Stimulated activated naive B cell treated with anti-CD40 and anti-IgM and Interleukin-4, amounts not matched to agents 10 μg/mL and 1 μg/mL and 100 μg/mL, for 72 hours (primary cell): ENCODE measurements around the gene WDTC1.
A peak's percentile ranks its signal among the peaks of the same experiment; 100 is the strongest.
"Not testable (repeated sequence)": the region's sequence is repeated elsewhere in the genome, so short reads cannot be mapped to it uniquely, and the experiment has no call there.

Source experiments
- ATAC-seq, 2 donors: fragments of 150-1000 bp; cut with Tn5 transposase; replicated peaks; 2 replicates each; pipeline ENCODE4 v1.10.0; 2021; ENCODE audit warnings: moderate library complexity in 1 of 2
- DNase-seq: peaks from one replicate; pipeline ENCODE4 v3.0.0; 2021
- H3K27ac Mint-ChIP-seq: one replicate; pipeline ENCODE4 v1.8.0; 2022; ENCODE audit warnings: mild to moderate bottlenecking, mixed read lengths
- H3K27me3 Mint-ChIP-seq, 2 donors: one replicate each; pipeline ENCODE4 v1.8.0; 2022; ENCODE audit warnings: mixed read lengths in 2 of 2
- H3K36me3 Mint-ChIP-seq, 2 donors: one replicate each; pipeline ENCODE4 v1.8.0; 2022; ENCODE audit warnings: mixed read lengths in 2 of 2, mild to moderate bottlenecking in 1 of 2
- H3K4me1 Mint-ChIP-seq, 2 donors: one replicate each; pipeline ENCODE4 v1.8.0; 2022; ENCODE audit warnings: mixed read lengths in 2 of 2, mild to moderate bottlenecking in 1 of 2
- H3K4me3 Mint-ChIP-seq, 2 donors: one replicate each; pipeline ENCODE4 v1.8.0; 2022; ENCODE audit warnings: mild to moderate bottlenecking in 2 of 2, mixed read lengths in 2 of 2, moderate library complexity in 1 of 2
- H3K9me3 Mint-ChIP-seq, 2 donors: one replicate each; pipeline ENCODE4 v1.8.0; 2022; ENCODE audit warnings: mixed read lengths in 2 of 2, mild to moderate bottlenecking in 1 of 2

Gene WDTC1, protein sequence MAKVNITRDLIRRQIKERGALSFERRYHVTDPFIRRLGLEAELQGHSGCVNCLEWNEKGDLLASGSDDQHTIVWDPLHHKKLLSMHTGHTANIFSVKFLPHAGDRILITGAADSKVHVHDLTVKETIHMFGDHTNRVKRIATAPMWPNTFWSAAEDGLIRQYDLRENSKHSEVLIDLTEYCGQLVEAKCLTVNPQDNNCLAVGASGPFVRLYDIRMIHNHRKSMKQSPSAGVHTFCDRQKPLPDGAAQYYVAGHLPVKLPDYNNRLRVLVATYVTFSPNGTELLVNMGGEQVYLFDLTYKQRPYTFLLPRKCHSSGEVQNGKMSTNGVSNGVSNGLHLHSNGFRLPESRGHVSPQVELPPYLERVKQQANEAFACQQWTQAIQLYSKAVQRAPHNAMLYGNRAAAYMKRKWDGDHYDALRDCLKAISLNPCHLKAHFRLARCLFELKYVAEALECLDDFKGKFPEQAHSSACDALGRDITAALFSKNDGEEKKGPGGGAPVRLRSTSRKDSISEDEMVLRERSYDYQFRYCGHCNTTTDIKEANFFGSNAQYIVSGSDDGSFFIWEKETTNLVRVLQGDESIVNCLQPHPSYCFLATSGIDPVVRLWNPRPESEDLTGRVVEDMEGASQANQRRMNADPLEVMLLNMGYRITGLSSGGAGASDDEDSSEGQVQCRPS

GRCh38 chr1:27234049-27234882 is at the start of gene WDTC1:
TSS of gene WDTC1 (plus strand) at chr1:27234632. CDS start at chr1:27261055, 26,423 bp downstream.
- H3K4me3 Mint-ChIP-seq = peak within 1 kb of the TSS; percentile 93 to 99
- DNase-seq = peak; percentile 98
- H3K4me1 Mint-ChIP-seq = peaks cover 24 to 36% of the 10 kb centered on the region in 2 donors
- H3K36me3 Mint-ChIP-seq = peaks cover 0 to 8% of the 10 kb centered on the region in 2 donors
- peak; percentile 93 to 94 for ATAC-seq
- peak within 1 kb of the TSS; percentile 97 for H3K27ac Mint-ChIP-seq
- H3K27me3 Mint-ChIP-seq = no peaks in the 10 kb centered on the region
- H3K9me3 Mint-ChIP-seq = no peaks in the 10 kb centered on the region

- ATAC-seq, H3K4me3 Mint-ChIP-seq, H3K9me3 Mint-ChIP-seq, H3K27me3 Mint-ChIP-seq, DNase-seq, H3K36me3 Mint-ChIP-seq, H3K27ac Mint-ChIP-seq, H3K4me1 Mint-ChIP-seq: not testable (repeated sequence)
Measured at GRCh38 chr1:27184665-27185064, 49.8 kb upstream of the WDTC1 start.

- DNase-seq (no peak), ATAC-seq (no peak)
- H3K27me3 Mint-ChIP-seq = peaks cover 5 to 10% of the 10 kb centered on the region in 2 donors
- H3K27ac Mint-ChIP-seq = no peak overlapping the region
- no peaks in the 10 kb centered on the region for H3K36me3 Mint-ChIP-seq
- no peak overlapping the region for H3K4me3 Mint-ChIP-seq
- no peaks in the 10 kb centered on the region for H3K9me3 Mint-ChIP-seq
- peaks cover 4 to 11% of the 10 kb centered on the region in 2 donors for H3K4me1 Mint-ChIP-seq
Measured at GRCh38 chr1:27192039-27192529, 42.3 kb upstream of the WDTC1 start.

GRCh38 chr1:27193194-27193593 is 41.2 kb upstream of the WDTC1 start:
- no peak overlapping the region for H3K27ac Mint-ChIP-seq
- no peaks in the 10 kb centered on the region for H3K36me3 Mint-ChIP-seq
- DNase-seq = no peak
- H3K4me3 Mint-ChIP-seq = no peak overlapping the region
- H3K9me3 Mint-ChIP-seq = no peaks in the 10 kb centered on the region
- no peak for ATAC-seq
- H3K27me3 Mint-ChIP-seq = peaks cover 5 to 10% of the 10 kb centered on the region in 2 donors
- peaks cover 9 to 18% of the 10 kb centered on the region in 2 donors for H3K4me1 Mint-ChIP-seq

DNA sequence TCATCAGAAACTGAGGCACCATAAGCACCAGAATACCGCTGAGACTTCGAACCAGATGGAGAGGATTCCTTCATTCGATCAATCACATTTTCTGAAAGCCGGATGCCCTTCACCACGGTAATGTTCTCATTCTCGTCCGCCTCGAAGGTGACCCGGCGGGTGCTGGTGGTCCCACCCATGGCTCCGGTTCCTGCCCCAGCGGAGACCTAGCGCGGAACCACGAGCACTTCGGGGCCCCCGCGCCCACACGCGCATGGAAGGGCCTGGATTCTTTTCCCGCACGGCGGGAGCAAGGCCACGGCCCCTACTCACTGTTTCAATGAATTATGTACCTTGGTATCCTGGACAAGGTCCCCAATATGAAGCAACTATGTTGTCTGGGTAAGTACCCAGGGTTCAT is 33.1 kb upstream of the WDTC1 start:
- no peak for ATAC-seq
- Mint-ChIP-seq H3K4me1 (peaks cover 5 to 7% of the 10 kb centered on the region in 2 donors), H3K36me3 (no peaks in the 10 kb centered on the region), H3K9me3 (no peaks in the 10 kb centered on the region), H3K27ac (no peak overlapping the region), H3K27me3 (no peaks in the 10 kb centered on the region), H3K4me3 (no peak overlapping the region)
- DNase-seq = no peak

GRCh38 chr1:27203946-27204345 is 30.5 kb upstream of the WDTC1 start:
- Mint-ChIP-seq H3K9me3 (no peaks in the 10 kb centered on the region), H3K4me1 (peaks cover 6 to 8% of the 10 kb centered on the region in 2 donors), H3K4me3 (no peak overlapping the region), H3K36me3 (no peaks in the 10 kb centered on the region), H3K27ac (no peak overlapping the region), H3K27me3 (no peaks in the 10 kb centered on the region)
- DNase-seq (no peak), ATAC-seq (no peak)

GRCh38 chr1:27207238-27207637 is 27.2 kb upstream of the WDTC1 start:
- H3K4me3 Mint-ChIP-seq, H3K36me3 Mint-ChIP-seq: not testable (repeated sequence)

GRCh38 chr1:27208143-27208850 is 26.1 kb upstream of the WDTC1 start:
- not testable (repeated sequence) for H3K27ac Mint-ChIP-seq, DNase-seq, H3K9me3 Mint-ChIP-seq, H3K4me1 Mint-ChIP-seq, H3K27me3 Mint-ChIP-seq, ATAC-seq, H3K4me3 Mint-ChIP-seq, H3K36me3 Mint-ChIP-seq

More at GRCh38 chr1:27207238-27207637, 27.2 kb upstream of the WDTC1 start:
- H3K27me3 Mint-ChIP-seq, ATAC-seq, H3K4me1 Mint-ChIP-seq, H3K9me3 Mint-ChIP-seq, H3K27ac Mint-ChIP-seq, DNase-seq: not testable (repeated sequence)

DNA sequence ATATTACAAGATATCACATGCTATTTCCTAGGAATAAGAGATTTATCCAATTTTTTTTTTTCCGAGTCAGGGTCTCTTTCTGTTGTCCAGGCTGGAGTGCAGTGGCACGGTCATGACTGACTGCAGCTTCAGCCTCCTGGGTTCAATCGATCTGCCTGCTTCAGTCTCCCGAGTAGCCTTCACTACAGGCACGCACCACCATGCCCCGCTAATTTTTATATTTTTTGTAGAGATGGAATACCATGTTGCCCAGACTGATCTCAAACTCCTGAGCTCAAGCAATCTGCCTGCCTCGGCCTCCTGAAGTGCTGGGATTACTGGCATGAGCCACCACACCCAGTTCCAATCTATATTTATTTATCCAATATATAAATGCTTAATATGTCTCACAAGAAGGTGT is 18.0 kb upstream of the WDTC1 start:
- no peaks in the 10 kb centered on the region for H3K9me3 Mint-ChIP-seq
- no peaks in the 10 kb centered on the region for H3K27me3 Mint-ChIP-seq
- H3K36me3 Mint-ChIP-seq = no peaks in the 10 kb centered on the region
- H3K4me3 Mint-ChIP-seq = no peak overlapping the region
- H3K27ac Mint-ChIP-seq = no peak overlapping the region
- DNase-seq = no peak
- ATAC-seq = no peak
- no peaks in the 10 kb centered on the region for H3K4me1 Mint-ChIP-seq

GRCh38 chr1:27217401-27217800 is 17.0 kb upstream of the WDTC1 start:
- DNase-seq = no peak
- no peaks in the 10 kb centered on the region for H3K4me1 Mint-ChIP-seq
- no peaks in the 10 kb centered on the region for H3K9me3 Mint-ChIP-seq
- no peaks in the 10 kb centered on the region for H3K36me3 Mint-ChIP-seq
- H3K27ac Mint-ChIP-seq = no peak overlapping the region
- H3K4me3 Mint-ChIP-seq = no peak overlapping the region
- ATAC-seq = no peak
- H3K27me3 Mint-ChIP-seq = no peaks in the 10 kb centered on the region

GRCh38 chr1:27218736-27219135 is 15.7 kb upstream of the WDTC1 start:
- Mint-ChIP-seq H3K27ac (no peak overlapping the region), H3K9me3 (no peaks in the 10 kb centered on the region), H3K4me1 (no peaks in the 10 kb centered on the region), H3K36me3 (no peaks in the 10 kb centered on the region), H3K4me3 (no peak overlapping the region), H3K27me3 (no peaks in the 10 kb centered on the region)
- ATAC-seq = no peak
- no peak for DNase-seq

DNA sequence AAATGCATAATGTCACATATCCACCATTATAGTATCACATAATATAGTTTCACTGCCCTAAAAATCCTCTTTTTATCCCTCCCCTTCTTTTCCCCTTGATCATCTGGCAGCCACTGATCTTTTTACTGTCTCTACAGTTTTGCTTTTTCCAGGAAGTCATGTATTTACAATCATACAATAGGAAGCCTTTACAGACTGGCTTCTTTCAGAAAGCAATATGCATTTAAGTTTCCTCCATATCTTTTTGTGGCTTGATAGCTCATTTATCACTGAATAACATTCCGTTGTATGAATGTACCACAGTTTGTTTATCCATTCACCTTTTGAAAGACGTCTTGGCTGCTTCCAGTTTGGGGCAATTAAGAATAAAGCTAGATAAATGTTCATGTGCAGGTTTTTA is 14.3 kb upstream of the WDTC1 start:
- H3K4me1 Mint-ChIP-seq = no peaks in the 10 kb centered on the region
- ATAC-seq = no peak
- H3K36me3 Mint-ChIP-seq = no peaks in the 10 kb centered on the region
- H3K27me3 Mint-ChIP-seq = no peaks in the 10 kb centered on the region
- no peak for DNase-seq
- H3K9me3 Mint-ChIP-seq = peaks cover 0 to 1% of the 10 kb centered on the region in 2 donors
- no peak overlapping the region for H3K4me3 Mint-ChIP-seq
- no peak overlapping the region for H3K27ac Mint-ChIP-seq

DNA sequence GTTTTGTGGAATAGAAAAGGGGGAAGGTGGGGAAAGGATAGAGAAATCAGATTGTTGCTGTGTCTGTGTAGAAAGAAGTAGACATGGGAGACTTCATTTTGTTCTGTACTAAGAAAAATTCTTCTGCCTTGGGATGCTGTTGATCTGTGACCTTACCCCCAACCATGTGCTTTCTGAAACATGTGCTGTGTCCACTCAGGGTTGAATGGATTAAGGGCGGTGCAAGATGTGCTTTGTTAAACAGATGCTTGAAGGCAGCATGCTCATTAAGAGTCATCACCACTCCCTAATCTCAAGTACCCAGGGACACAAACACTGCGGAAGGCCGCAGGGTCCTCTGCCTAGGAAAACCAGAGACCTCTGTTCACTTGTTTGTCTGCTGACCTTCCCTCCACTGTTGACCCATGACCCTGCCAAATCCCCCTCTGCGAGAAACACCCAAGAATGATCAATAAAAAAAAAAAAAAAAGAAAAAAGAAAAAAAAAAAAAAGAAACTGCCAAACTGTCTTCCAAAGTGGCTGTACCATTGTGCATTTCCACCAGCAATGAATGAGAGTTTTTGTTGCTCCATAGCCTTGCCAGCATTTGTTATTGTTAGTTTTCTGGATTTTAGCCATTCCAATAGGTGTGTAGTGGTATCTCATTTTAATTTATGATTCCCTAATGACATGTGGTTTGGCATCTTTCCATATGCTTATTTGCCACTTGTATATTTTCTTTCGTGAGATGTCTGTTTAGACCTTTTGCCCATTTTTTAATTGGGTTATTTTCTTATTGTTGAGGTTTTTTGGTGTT is 13.5 kb upstream of the WDTC1 start:
- not testable (repeated sequence) for H3K4me1 Mint-ChIP-seq, H3K36me3 Mint-ChIP-seq, ATAC-seq, H3K9me3 Mint-ChIP-seq, DNase-seq, H3K4me3 Mint-ChIP-seq, H3K27ac Mint-ChIP-seq, H3K27me3 Mint-ChIP-seq
